Esophagus muscularis mucosa (tissue), 3 donors: Measurements from ENCODE around the gene LDAF1.

Experiments used
- EP300 ChIP-seq: sonication (generic); formaldehyde crosslinking; IDR thresholded peaks from one replicate; pipeline ENCODE4 v1.6.1; 2017; ENCODE audit warnings: antibody characterized with exemption
- TF ChIP-seq, protein P1 (sequence below), 3 experiments: fragments of 200-600 bp in 2 of 3; fragments of 450-650 bp in 1 of 3; sonication (generic) in 2 of 3; IDR thresholded peaks; one replicate each; pipeline ENCODE4 v1.5.1; 2017 to 2019; ENCODE audit warnings: antibody characterized with exemption in 3 of 3, mild to moderate bottlenecking in 2 of 3, moderate library complexity in 1 of 3

GRCh38 chr16:21167929-21168602, 9.6 kb downstream of the LDAF1 start:
- TF ChIP-seq, protein P1, sequence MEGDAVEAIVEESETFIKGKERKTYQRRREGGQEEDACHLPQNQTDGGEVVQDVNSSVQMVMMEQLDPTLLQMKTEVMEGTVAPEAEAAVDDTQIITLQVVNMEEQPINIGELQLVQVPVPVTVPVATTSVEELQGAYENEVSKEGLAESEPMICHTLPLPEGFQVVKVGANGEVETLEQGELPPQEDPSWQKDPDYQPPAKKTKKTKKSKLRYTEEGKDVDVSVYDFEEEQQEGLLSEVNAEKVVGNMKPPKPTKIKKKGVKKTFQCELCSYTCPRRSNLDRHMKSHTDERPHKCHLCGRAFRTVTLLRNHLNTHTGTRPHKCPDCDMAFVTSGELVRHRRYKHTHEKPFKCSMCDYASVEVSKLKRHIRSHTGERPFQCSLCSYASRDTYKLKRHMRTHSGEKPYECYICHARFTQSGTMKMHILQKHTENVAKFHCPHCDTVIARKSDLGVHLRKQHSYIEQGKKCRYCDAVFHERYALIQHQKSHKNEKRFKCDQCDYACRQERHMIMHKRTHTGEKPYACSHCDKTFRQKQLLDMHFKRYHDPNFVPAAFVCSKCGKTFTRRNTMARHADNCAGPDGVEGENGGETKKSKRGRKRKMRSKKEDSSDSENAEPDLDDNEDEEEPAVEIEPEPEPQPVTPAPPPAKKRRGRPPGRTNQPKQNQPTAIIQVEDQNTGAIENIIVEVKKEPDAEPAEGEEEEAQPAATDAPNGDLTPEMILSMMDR (IDR thresholded peaks at IDR 0.05) = no peak
- no peak for TF ChIP-seq EP300
